ENCODE results near the gene VAV3.
"Not testable (repeated sequence)": the region's sequence is repeated elsewhere in the genome, so short reads cannot be mapped to it uniquely, and the experiment has no call there.

Gene VAV3

DNA sequence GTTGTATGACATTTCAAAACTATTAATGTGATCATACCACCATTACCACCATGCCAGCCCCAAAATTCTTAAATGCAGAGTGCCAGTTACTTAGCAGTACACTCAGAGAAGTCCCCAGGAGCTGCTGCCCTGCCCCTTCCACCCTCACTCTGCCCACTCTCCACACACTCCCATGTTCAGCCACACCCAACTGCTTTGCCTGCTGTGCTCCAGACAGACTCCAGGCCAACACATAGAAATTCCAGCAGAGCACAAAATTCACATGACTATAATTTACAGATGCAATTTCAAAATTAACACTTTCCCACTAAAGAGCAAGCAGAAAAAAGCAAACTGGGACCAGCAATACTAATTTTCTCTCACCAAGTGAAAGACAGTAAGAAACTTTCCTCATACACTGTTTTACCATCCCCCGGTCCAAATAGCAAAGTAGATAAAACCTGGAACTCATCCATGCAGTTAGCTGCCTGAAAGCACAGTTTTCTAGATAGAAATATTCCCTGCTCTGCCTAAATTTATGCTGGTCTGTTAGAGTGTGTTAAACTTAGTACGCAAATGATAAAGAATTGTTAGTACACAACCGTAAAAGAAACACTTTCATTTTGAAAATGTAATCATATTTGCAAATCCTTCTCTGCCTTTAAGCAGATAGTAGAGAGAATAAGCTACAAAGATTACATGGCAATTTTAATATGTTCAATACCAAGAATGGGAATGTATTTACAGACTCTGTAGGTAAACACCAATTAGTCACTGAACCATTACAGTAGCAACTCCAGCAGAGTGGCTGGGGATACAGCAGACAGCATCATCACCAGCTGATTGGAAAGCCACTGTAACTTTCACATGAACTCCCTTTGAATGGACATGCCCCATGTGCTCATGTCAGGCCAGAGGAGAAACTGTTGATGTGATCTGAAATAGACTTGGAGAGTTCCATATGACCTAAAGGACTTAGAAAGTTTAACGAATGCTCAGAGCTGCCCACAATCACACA lies 176.5 kb downstream of the VAV3 start:
- DNase-seq: no peak

DNA sequence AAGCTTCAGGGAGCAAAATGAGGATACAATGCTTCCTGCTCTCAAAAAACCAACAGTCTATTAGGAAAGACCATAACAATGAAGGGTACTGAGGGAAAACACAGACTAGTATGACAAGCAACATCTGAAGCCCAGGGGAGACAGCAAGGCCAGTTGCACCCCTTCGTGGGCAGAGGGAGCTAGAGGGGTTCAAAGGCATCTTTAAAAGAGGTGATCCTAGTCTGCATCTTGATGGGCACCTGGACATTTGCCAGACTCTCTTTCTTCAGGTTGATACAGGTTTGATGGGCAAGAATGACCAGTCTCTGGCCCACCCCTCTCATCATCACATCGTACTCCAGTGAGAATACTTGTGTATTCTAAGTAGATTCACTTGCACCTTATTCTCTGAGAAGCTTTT lies 177.7 kb downstream of the VAV3 start:
- peak in 1 of 5 experiments; percentile 46 for DNase-seq

DNA sequence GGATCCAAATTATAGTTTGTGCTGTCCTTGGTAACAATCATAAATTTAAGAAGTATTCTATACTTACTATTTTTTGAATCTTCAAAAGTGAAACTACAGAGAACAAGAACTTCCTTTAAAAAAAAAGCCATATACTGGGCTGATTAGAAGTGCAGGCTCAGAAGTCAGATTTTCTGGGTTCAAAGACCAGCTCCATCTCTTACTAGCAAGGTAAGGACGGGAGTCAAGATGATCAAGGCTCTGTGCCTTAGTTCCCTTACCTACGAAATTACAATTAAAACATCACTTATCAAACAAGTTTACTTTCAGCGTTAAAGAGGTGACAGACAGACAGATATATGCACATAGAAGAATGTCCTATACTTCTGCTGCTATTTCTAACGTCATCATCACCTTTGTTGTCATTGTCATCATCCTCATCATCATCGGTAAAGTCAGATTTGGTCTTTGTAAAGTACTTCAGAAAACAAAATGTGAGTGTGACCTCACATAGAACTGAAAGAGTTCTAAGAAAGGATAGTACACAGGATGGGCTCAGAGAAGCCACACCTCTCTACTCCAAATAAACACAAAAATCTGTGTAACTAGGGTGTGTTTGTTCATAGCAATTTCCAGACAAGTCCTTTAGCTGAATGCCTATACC lies 178.7 kb downstream of the VAV3 start:
- peak in 2 of 5 experiments; percentile 65 to 71 for DNase-seq

DNA sequence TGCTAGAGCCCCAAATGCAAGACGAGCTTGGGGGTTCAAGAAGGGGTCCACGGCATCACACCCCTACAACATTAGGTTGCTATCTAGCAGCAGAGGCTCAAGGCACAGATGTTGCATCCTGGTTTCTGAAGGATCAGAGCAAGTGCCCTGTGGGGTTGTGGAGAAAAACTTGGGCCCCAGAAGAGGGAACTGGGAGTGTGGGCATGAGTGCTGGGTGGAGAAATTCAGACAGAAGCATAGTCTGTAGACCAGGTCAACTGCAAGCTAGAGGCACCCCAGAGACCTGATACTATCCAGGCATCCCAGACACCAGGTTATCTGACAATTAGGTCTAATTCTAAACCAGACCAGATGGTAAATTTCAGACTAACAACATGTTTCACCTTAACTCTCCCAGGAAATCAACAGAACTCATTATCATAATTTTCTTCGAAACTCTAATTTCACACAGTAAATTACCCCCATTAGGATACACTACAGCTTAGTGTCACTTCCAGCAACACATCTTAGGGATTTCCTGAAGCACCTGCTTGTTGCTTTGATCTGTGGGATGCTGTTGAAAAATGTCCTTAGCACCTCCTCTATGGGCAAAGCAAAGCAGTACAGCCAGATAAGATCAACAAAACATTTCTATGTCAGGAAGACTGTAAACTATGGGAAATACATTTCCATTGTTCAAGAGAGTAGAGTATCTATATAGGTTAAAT lies 179.3 kb downstream of the VAV3 start:
- peak in 2 of 5 experiments; percentile 28 to 34 for DNase-seq

DNA sequence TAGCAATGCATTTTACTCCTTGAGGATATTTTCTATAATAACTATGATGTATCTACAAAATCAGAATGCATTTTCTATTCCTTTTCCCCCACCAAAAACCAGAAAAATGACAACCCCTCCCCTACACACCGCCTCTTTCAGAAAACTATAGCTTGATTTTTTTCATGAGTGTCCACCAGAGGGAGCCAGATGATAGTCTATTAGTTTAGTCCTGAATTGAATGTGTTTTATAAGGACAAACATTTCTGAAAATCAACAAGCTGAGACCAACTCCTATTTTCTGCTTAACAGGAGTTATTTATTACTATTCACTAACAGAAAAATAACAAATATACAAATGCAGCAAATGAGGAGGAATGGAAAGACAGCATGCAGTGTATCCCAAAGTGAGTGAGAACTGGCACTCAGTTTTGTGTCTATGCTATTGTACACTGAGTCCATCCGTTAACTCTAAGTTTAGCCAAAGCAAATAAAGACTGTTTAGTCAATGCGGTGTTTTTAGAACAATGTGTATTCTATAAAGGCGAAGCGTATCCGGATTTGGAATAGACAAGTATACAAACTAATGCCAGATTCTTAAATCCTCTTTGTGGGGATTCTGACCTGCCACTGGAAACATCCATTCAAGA lies 182.6 kb downstream of the VAV3 start:
- DNase-seq: peak in 2 of 5 experiments; percentile 37 to 61

DNA sequence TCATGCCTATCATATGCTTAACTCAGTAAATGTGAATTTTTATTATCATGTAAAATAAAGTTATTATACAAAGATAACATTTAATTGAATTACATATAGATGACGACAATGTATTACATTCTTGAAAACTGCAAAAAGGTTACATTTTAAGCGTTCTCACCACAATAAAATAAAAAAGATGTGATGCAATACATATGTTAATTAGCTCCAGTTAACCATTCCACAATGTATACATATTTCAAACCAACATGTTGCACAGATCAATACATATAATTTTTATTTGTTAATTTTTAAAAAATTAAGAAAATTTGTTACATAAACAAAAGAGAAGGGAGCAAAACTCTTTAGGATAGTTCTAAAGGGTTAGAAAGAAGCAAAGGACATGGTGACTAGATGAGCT lies 183.7 kb downstream of the VAV3 start:
- DNase-seq: no peak

DNA sequence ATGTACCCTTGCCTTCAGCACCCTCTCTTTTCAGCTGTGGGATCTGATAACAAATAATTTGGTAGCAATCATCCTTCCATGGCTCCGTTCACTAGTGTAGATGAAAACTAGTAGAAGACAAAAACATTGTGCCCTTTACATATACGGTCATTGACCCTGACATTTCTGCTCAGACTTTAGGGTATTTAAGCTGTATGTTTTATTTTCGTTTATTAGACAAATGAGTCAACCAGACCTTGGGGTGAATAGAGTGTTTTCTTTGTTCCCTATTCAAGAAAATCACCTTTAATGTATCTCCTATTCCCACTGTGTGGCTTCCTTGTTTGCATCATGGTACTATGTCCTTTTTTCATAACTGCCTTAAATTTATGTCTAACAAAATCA lies 187.3 kb downstream of the VAV3 start:
- DNase-seq: no peak

DNA sequence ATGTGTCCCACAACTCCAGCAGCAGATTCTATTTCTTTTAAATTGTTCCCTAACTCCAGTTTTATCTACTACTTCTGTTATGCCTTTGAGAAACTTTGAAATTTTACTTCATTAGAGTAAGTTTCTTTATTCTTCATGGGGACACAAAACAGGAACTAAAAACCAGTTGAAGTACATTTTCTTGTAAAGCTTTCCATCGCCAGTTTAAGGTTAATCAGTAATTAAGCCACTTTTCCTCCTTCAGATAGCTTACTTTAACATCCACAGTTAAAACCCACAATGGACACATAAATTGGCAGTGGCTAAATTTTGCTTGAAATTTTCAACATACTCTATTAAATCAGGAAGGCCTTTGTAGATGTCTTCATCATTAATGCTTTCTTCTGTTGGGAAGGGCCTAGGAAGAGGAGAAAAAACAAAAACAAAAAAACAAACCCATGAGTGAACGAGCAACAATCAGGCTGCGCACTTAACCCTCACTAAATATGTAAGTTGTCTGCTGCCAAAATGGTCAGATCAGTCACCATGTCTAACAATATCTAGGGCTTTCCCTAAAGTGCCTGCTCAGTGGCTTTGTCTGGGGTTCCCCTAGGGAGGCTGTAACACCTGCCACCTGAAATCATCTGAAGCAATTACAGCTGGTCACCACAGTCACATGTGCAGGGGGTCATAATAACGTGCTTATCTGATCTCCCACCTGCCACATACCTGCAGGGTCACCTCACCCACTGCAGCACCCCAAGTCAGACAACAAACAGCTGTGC lies 187.9 kb downstream of the VAV3 start:
- no peak for DNase-seq

DNA sequence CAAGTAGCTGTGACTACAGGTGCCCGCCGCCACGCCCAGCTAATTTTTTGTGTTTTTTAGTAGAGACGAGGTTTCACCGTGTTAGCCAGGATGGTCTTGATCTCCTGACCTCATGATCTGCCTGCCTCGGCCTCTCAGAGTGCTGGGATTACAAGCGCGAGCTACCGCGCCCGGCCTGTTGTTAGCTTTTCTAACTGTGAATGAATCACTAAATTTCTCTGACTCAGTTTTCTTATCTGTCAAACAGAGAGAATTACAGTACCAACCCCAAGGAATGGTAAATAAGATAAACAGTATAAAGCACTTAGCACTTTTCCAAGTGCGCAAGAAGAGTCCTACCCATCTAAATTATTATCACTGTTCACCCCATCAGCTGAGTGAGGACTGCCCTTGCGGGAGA lies 193.6 kb downstream of the VAV3 start:
- no peak for DNase-seq

DNA sequence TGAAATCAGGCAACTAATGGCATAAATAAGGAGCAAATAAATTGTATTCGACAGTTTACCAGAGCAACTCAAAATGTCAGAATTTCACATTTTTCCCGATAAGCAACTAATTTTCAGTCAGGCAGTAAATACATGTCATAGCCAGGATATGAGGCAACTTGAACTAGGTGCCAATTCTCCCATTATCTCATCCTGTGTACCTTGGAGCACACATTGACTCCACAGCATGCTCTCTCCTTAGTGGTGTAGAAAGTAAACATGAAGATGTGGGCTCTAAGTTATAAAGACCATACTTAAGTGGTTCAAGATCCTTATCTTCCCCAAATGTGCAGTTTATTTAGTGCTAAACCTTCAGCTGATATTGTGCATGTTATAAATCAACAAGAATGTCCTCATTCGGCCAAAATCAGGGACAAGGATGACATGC lies 197.8 kb downstream of the VAV3 start:
- DNase-seq: no peak

DNA sequence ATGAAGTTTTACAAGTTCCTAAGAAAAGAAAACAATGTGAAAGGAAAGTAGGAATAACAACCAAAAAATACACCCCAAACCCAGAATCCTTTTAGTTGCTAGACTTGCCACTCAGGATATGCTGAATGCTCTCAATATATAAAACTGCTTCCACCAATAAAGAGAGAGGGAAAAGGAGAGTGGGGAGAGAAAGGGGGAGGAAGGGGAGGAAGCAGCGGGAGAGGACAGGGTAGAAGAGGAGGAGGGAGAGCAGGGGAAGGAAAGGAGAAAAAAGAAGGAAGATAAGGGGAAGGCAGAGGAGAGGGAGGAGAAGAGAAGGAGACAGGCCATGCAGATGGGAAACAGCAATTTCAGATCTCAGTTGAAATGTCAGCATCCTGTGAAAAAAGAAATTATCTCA lies 198.4 kb downstream of the VAV3 start:
- DNase-seq: no peak

DNA sequence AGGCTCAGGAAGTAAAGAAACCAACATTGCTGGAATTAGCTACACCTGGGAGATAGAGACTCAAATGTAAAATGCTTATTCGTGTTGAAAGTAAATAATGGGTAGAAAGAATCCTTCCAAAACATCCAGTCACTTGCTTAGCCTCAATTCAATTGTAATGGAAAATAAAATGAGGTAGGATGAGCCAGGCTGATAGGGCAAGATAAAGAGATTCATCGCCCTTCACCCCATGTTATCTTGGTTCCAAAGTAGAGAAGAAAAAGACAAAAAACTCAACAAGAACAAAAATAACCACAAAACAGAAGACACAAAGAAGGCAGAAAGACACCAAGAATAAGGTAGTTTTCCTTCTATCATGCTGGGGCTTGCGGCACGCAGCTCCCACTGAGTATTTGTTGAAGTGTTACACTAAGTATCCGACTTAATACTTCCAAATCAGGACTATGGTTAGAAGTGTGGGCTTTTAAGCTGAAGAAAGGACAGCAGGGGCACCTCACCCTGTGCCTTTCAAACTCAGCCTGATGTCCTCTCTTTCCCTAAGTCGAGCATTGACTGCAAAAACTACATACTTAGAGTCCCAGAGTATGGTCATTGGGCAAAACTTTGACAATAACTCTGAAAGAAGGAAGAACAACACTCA lies 202.1 kb downstream of the VAV3 start:
- DNase-seq: no peak

DNA sequence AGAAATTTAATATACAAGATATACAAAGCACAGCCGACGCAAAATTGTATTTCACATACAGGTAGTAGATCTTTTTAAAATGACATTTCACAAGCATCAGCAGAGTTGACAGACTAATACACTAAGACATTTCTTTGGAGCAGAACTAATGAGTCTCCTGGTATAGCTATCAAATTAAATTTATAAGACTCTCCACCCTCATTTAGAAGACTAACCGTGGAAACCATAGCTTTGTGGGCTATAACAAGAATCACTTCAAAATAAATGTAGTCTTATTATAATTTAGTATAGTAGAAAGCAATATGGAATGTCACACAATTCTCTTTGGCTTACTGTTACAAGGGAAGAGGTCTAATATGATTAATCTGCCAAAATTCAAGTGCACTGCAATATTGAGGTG lies 204.9 kb downstream of the VAV3 start:
- no peak for DNase-seq

DNA sequence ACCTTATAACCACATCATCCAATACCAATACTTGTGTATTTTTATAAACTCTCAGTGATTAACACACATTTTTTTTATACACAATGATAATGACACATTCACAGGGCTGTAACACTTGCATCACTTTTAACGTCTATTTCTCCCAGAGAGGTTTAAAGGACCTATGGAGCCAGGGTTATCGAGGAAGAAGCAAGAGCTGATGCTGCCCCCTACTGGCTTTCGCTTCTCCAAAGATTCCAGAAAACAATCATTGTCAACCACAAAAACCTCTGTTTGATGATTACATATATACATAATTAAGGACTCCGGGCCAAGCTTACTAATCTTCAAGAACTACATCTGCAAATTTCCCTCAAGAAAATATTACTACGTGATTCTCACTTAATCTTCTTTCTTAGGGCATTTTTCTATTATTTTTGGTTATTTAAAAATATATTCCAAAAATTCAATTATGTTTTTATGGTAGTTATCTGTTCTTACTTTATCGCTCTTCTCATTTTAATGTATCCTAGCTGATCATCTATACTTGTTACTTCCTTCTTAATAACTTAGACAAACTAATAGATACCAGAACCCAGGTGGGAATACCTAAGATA lies 214.5 kb downstream of the VAV3 start:
- DNase-seq: peak in 1 of 5 experiments; percentile 30

DNA sequence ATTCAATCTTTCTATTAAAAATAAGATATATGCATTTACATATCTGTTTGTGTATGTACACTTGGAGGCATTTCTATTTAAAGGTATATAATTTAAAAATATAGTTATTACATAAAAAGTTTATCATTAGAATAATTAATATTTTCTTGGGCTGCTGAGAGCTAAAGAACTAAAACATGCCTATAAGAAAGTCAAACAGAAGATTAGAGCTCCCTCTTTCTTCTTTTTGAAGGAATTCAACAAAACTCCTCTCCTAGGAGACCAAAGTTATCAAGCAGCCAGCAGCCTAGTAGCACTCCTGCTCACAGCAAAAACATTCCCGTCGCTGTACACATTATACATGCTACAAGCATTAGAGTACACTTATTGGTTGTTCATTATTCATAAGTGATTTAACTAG lies 216.4 kb downstream of the VAV3 start:
- DNase-seq: no peak

DNA sequence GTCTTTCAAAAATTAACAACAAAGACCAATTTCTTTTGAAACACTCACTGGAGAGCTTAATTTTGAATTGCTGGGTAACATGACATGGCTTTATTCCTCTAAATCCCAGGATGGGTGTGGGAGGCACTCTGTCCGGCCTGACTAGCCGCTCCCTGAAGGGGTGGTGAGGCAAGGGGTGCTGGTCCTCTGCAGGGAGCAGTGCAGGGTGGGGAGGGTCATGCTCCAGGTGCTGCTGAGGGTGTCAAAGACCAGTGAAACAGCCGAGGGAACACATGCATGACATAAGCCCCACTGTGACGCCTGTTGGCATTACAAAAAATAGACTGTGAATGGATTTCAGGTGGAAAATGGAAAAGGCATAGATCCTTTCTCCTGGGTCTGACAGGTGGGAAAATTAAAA lies 223.7 kb downstream of the VAV3 start:
- no peak for DNase-seq

DNA sequence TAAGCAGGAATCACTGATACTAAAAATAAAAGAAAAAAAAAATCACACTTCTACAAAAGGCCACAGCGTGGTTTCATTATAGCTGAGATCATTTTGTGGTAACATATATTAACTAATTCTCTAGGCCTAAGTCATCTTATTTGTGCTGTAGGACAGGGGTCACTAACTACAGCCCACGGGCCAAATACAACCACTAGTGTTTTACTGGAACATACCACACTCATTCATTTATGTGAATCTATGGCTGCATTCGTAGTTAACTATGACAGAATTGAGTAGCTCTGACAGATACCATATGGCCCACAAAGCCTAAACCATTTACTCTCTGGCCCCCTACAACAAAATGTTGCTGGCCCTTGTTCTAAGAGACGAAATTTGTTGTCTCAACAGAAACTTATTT lies 224.4 kb downstream of the VAV3 start:
- DNase-seq: no peak

DNA sequence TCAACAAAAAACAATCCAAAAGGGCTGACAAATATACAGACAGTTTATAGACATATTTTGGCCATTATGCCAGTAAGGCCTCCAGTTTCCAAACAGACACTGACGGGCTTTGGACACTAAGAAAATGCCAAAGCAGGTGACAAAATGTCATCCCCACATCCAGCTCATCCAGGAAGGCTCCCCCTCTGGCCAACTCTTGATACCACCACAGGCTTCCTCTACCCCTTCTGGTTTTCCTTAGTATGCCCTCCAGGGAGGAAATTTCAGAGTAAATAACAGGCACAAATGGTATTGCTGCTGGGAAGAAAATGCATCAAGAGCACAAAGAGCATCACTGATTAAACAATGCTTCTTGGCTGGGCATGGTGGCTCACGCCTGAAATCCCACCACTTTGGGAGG lies 225.3 kb downstream of the VAV3 start:
- DNase-seq: no peak

DNA sequence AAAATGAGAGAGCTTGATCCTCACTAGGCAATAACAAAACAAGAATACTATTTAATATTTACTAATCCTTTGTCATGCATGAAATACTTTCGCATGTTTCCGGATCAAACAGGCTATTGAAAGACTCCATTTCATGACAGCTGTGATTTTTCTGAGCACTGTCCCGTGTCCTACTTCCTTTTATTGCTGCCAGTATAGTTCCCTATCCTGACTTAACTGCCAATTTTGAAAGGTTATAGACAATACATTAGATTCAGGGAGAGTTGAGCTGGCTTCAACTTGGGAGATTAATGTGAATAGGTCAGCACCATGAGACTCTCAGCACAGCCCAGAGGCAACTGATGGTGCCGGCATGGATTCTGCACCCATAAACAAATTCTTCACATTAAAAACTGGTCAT lies 225.8 kb downstream of the VAV3 start:
- DNase-seq: no peak

DNA sequence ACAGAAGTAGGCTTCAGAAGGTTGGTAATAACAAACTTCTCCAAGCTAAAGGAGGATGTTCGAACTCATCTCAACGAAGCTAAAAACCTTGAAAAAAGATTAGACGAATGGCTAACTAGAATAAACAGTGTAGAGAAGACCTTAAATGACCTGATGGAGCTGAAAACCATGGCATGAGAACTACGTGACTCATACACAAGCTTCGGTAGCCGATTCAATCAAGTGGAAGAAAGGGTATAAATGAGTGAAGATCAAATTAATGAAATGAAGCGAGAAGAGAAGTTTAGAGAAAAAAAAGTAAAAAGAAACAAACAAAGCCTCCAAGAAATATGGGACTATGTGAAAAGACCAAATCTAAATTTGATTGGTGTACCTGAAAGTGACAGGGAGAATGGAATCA lies 231.6 kb downstream of the VAV3 start:
- not testable (repeated sequence) for DNase-seq

DNA sequence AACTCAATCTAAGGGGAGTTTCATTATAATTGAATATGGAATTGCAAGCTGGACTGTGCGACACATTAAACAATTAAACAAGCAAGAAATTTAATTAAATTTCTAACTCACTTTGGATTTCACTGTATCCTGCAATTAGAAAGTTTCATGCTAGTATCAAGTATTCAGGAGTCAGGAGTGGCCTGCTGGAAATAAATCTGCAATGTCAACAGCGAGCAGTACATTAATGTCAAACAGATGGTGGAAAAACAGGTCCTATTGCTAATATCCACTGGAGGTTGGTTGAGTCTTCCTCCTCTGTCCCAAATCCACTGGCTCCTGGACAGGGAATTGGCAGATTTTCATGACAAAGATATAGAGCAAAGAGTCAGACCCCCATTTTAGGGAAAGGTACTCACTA lies 237.1 kb downstream of the VAV3 start:
- DNase-seq: no peak

Measured in T-helper 2 cell (primary cell).